ENCODE results near the gene ZNF106.

ZNF106 gene

GRCh38 chr15:42456531-42456930 is 34.4 kb downstream of the ZNF106 start:
- Mint-ChIP-seq H3K27me3 (ENCODE audit: low read depth) (no peaks in the 10 kb centered on the region), H3K36me3 (ENCODE audit: low read depth) (peaks cover 11% of the 10 kb centered on the region), H3K4me3 (no peak overlapping the region), H3K9me3 (no peaks in the 10 kb centered on the region), H3K4me1 (ENCODE audit: low read depth) (peaks cover 9% of the 10 kb centered on the region), H3K27ac (no peak overlapping the region)

GRCh38 chr15:42453826-42454225 is 37.1 kb downstream of the ZNF106 start:
- Mint-ChIP-seq H3K4me1 (ENCODE audit: low read depth) (peaks cover 7% of the 10 kb centered on the region), H3K27ac (no peak overlapping the region), H3K9me3 (no peaks in the 10 kb centered on the region), H3K4me3 (no peak overlapping the region), H3K27me3 (ENCODE audit: low read depth) (no peaks in the 10 kb centered on the region), H3K36me3 (ENCODE audit: low read depth) (peaks cover 14% of the 10 kb centered on the region)

- Mint-ChIP-seq H3K4me1 (ENCODE audit: low read depth) (peaks cover 3% of the 10 kb centered on the region), H3K4me3 (no peak overlapping the region), H3K36me3 (ENCODE audit: low read depth) (peaks cover 23% of the 10 kb centered on the region), H3K9me3 (no peaks in the 10 kb centered on the region), H3K27me3 (ENCODE audit: low read depth) (no peaks in the 10 kb centered on the region), H3K27ac (no peak overlapping the region)
Measured at GRCh38 chr15:42450425-42450790, 40.5 kb downstream of the ZNF106 start.

- Mint-ChIP-seq H3K27me3 (ENCODE audit: low read depth) (no peaks in the 10 kb centered on the region), H3K4me3 (no peak overlapping the region), H3K4me1 (ENCODE audit: low read depth) (peaks cover 3% of the 10 kb centered on the region), H3K36me3 (ENCODE audit: low read depth) (peaks cover 27% of the 10 kb centered on the region), H3K27ac (no peak overlapping the region), H3K9me3 (no peaks in the 10 kb centered on the region)
Measured at GRCh38 chr15:42449770-42450424, 41.0 kb downstream of the ZNF106 start.

GRCh38 chr15:42448281-42448680 is 42.7 kb downstream of the ZNF106 start:
- no peak overlapping the region for H3K4me3 Mint-ChIP-seq
- no peaks in the 10 kb centered on the region for H3K27me3 Mint-ChIP-seq (ENCODE audit: low read depth)
- no peak overlapping the region for H3K27ac Mint-ChIP-seq
- H3K9me3 Mint-ChIP-seq: no peaks in the 10 kb centered on the region
- peaks cover 3% of the 10 kb centered on the region for H3K4me1 Mint-ChIP-seq (ENCODE audit: low read depth)
- peaks cover 30% of the 10 kb centered on the region for H3K36me3 Mint-ChIP-seq (ENCODE audit: low read depth)

- H3K4me1 Mint-ChIP-seq (ENCODE audit: low read depth): peaks cover 3% of the 10 kb centered on the region
- H3K36me3 Mint-ChIP-seq (ENCODE audit: low read depth): peaks cover 30% of the 10 kb centered on the region
- H3K9me3 Mint-ChIP-seq: no peaks in the 10 kb centered on the region
- H3K4me3 Mint-ChIP-seq: no peak overlapping the region
- no peak overlapping the region for H3K27ac Mint-ChIP-seq
- H3K27me3 Mint-ChIP-seq (ENCODE audit: low read depth): no peaks in the 10 kb centered on the region
Measured at GRCh38 chr15:42447599-42447998, 43.3 kb downstream of the ZNF106 start.

- peaks cover 27% of the 10 kb centered on the region for H3K36me3 Mint-ChIP-seq (ENCODE audit: low read depth)
Measured at GRCh38 chr15:42445551-42445950, 45.4 kb downstream of the ZNF106 start.

GRCh38 chr15:42444415-42445063 is 46.4 kb downstream of the ZNF106 start:
- Mint-ChIP-seq H3K4me3 (no peak overlapping the region), H3K9me3 (no peaks in the 10 kb centered on the region), H3K27me3 (ENCODE audit: low read depth) (no peaks in the 10 kb centered on the region), H3K4me1 (ENCODE audit: low read depth) (no peaks in the 10 kb centered on the region), H3K27ac (no peak overlapping the region), H3K36me3 (ENCODE audit: low read depth) (peaks cover 31% of the 10 kb centered on the region)

More at GRCh38 chr15:42445551-42445950, 45.4 kb downstream of the ZNF106 start:
- Mint-ChIP-seq H3K4me3 (no peak overlapping the region), H3K27me3 (ENCODE audit: low read depth) (no peaks in the 10 kb centered on the region), H3K4me1 (ENCODE audit: low read depth) (peaks cover under 1% of the 10 kb centered on the region), H3K9me3 (no peaks in the 10 kb centered on the region), H3K27ac (no peak overlapping the region)

GRCh38 chr15:42427429-42428223 is 63.3 kb downstream of the ZNF106 start:
- Mint-ChIP-seq H3K27ac (no peak overlapping the region), H3K36me3 (ENCODE audit: low read depth) (peaks cover 30% of the 10 kb centered on the region), H3K4me1 (ENCODE audit: low read depth) (no peaks in the 10 kb centered on the region), H3K4me3 (no peak overlapping the region), H3K27me3 (ENCODE audit: low read depth) (no peaks in the 10 kb centered on the region), H3K9me3 (no peaks in the 10 kb centered on the region)

- no peak overlapping the region for H3K27ac Mint-ChIP-seq
- peaks cover 40% of the 10 kb centered on the region for H3K36me3 Mint-ChIP-seq (ENCODE audit: low read depth)
- no peaks in the 10 kb centered on the region for H3K9me3 Mint-ChIP-seq
- H3K4me3 Mint-ChIP-seq: no peak overlapping the region
- H3K4me1 Mint-ChIP-seq (ENCODE audit: low read depth): no peaks in the 10 kb centered on the region
- H3K27me3 Mint-ChIP-seq (ENCODE audit: low read depth): no peaks in the 10 kb centered on the region
Measured at GRCh38 chr15:42421376-42421775, 69.6 kb downstream of the ZNF106 start.

- Mint-ChIP-seq H3K27me3 (ENCODE audit: low read depth) (no peaks in the 10 kb centered on the region), H3K4me3 (no peak overlapping the region), H3K9me3 (no peaks in the 10 kb centered on the region), H3K27ac (no peak overlapping the region), H3K4me1 (ENCODE audit: low read depth) (no peaks in the 10 kb centered on the region), H3K36me3 (ENCODE audit: low read depth) (peaks cover 39% of the 10 kb centered on the region)
Measured at GRCh38 chr15:42419369-42419768, 71.6 kb downstream of the ZNF106 start.

- Mint-ChIP-seq H3K27me3 (ENCODE audit: low read depth) (no peaks in the 10 kb centered on the region), H3K4me1 (ENCODE audit: low read depth) (no peaks in the 10 kb centered on the region), H3K9me3 (no peaks in the 10 kb centered on the region), H3K27ac (no peak overlapping the region), H3K4me3 (no peak overlapping the region), H3K36me3 (ENCODE audit: low read depth) (peaks cover 32% of the 10 kb centered on the region)
Measured at GRCh38 chr15:42413920-42414319, 77.0 kb downstream of the ZNF106 start.

GRCh38 chr15:42411884-42412283 is 79.1 kb downstream of the ZNF106 start:
- H3K27me3 Mint-ChIP-seq (ENCODE audit: low read depth): no peaks in the 10 kb centered on the region
- no peak overlapping the region for H3K27ac Mint-ChIP-seq
- peaks cover 22% of the 10 kb centered on the region for H3K36me3 Mint-ChIP-seq (ENCODE audit: low read depth)
- no peak overlapping the region for H3K4me3 Mint-ChIP-seq
- H3K9me3 Mint-ChIP-seq: no peaks in the 10 kb centered on the region
- H3K4me1 Mint-ChIP-seq (ENCODE audit: low read depth): no peaks in the 10 kb centered on the region

GRCh38 chr15:42409011-42409410 is 81.9 kb downstream of the ZNF106 start:
- Mint-ChIP-seq H3K9me3 (no peaks in the 10 kb centered on the region), H3K27ac (no peak overlapping the region), H3K27me3 (ENCODE audit: low read depth) (no peaks in the 10 kb centered on the region), H3K4me1 (ENCODE audit: low read depth) (no peaks in the 10 kb centered on the region), H3K4me3 (no peak overlapping the region), H3K36me3 (ENCODE audit: low read depth) (peaks cover 14% of the 10 kb centered on the region)

- H3K36me3 Mint-ChIP-seq (ENCODE audit: low read depth): peaks cover 12% of the 10 kb centered on the region
- H3K27ac Mint-ChIP-seq: no peak overlapping the region
- H3K27me3 Mint-ChIP-seq (ENCODE audit: low read depth): no peaks in the 10 kb centered on the region
- no peaks in the 10 kb centered on the region for H3K9me3 Mint-ChIP-seq
- H3K4me1 Mint-ChIP-seq (ENCODE audit: low read depth): no peaks in the 10 kb centered on the region
- H3K4me3 Mint-ChIP-seq: no peak overlapping the region
Measured at GRCh38 chr15:42408178-42408577, 82.8 kb downstream of the ZNF106 start.
